Activated T-helper 17 cell treated with anti-CD3 and anti-CD28 coated beads, Interleukin-2, amount 50 U/mL, for 72 hours (primary cell): ENCODE results near the gene PLD1. TPM values are rescaled to one million over a fixed set of nuclear protein-coding genes. Genes with fewer than 3 reads are reported as not detected.

Source experiments
- ATAC-seq: fragments of 150-1000 bp; cut with Tn5 transposase; replicated peaks from 2 replicates; pipeline ENCODE4 v1.10.0; 2021; ENCODE audit warnings: mild to moderate bottlenecking, moderate library complexity
- H3K27ac Mint-ChIP-seq: one replicate; pipeline ENCODE4 v1.8.0; 2022; ENCODE audit warnings: mixed read lengths
- H3K27me3 Mint-ChIP-seq: one replicate; pipeline ENCODE4 v1.8.0; 2022; ENCODE audit warnings: mixed read lengths
- H3K36me3 Mint-ChIP-seq: one replicate; pipeline ENCODE4 v1.8.0; 2022; ENCODE audit warnings: low read depth, mild to moderate bottlenecking, mixed read lengths
- H3K4me1 Mint-ChIP-seq: one replicate; pipeline ENCODE4 v1.8.0; 2022; ENCODE audit warnings: mixed read lengths
- H3K4me3 Mint-ChIP-seq: one replicate; pipeline ENCODE4 v1.8.0; 2022; ENCODE audit warnings: mild to moderate bottlenecking, mixed read lengths
- H3K9me3 Mint-ChIP-seq: one replicate; pipeline ENCODE4 v1.8.0; 2022; ENCODE audit warnings: mixed read lengths
- total RNA-seq, 2 donors: library from RNA; stranded (reverse); gene quantifications; one replicate each; pipeline ENCODE4 v1.2.3, GENCODE V29; 2022

Gene PLD1
- total RNA-seq, 2 donors from 2014 or later = 2.5 to 10.6 TPM

GRCh38 chr3:171803044-171803443 lies 7.2 kb downstream of the PLD1 start:
- no peak overlapping the region for H3K4me3 Mint-ChIP-seq
- peaks cover 5% of the 10 kb centered on the region for H3K4me1 Mint-ChIP-seq
- no peak for ATAC-seq
- no peaks in the 10 kb centered on the region for H3K27me3 Mint-ChIP-seq
- H3K27ac Mint-ChIP-seq = no peak overlapping the region
- H3K36me3 Mint-ChIP-seq = no peaks in the 10 kb centered on the region
- no peaks in the 10 kb centered on the region for H3K9me3 Mint-ChIP-seq

DNA sequence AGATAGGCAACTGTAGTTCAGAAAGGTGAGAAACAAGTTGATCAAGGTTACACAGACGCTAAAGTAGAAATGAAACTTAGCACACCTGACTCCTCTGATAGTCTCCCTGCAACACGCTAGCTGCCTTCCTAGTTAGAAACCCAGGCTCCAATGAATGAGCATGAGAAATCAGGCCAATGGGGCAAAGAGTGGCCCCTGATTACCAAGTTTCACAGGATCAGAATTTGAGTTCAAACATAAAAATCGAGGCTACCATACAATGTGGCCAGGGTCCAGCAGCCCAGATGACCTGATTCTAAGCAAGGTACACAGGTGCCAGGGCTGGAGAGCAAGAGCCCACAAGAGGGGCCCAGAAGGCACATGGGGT lies 7.7 kb downstream of the PLD1 start:
- Mint-ChIP-seq H3K4me3 (no peak overlapping the region), H3K9me3 (no peaks in the 10 kb centered on the region), H3K27ac (no peak overlapping the region), H3K27me3 (no peaks in the 10 kb centered on the region), H3K4me1 (peaks cover 5% of the 10 kb centered on the region), H3K36me3 (no peaks in the 10 kb centered on the region)
- ATAC-seq = no peak

DNA sequence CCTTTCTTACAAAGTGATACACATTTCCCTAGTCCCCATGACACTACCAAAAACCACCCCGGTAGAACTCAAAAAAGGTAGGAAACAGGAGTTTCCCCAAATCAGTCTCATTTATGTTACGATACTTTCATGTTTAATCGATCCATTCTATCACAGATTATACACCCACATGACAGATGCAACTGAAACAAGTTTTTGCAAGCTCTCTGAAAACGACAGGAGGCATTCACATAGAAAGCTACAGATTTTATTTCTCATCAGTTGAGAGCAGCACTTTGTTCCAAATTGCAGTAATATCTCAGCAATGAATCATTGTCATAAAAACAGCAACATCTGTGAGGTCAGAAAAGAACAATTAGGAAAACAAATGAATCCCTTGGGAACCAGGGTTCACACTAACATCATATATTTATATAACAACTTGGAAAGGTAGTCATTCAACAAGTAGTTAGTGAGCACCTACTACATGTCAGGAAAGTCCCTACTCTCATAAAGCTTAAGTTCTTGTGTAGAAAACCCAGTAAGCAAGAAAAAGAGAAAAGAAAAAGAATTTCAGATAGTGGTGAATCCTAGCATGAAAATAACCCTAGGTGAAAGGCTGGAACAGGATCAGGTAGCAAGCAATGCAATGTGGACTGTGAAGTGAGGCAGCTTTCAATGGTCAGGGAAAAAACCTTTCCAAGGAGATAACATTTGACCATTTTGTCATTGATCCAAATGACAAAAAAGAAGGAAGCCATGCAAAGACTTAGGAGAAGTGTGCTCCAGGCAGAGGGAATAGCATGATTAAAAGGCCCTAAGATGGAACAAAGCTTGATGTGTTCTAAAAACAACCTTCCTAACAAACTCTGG lies 8.3 kb downstream of the PLD1 start:
- peak overlapping the region; percentile 77 for H3K27ac Mint-ChIP-seq
- H3K9me3 Mint-ChIP-seq = no peaks in the 10 kb centered on the region
- peak overlapping the region; percentile 37 for H3K4me3 Mint-ChIP-seq

GRCh38 chr3:171799501-171799900 lies 10.8 kb downstream of the PLD1 start:
- ATAC-seq = no peak
- H3K9me3 Mint-ChIP-seq = no peaks in the 10 kb centered on the region
- H3K36me3 Mint-ChIP-seq = no peaks in the 10 kb centered on the region
- H3K4me1 Mint-ChIP-seq = peaks cover 5% of the 10 kb centered on the region
- H3K27ac Mint-ChIP-seq = no peak overlapping the region
- no peak overlapping the region for H3K4me3 Mint-ChIP-seq
- no peaks in the 10 kb centered on the region for H3K27me3 Mint-ChIP-seq

More for the DNA sequence above, 8.3 kb downstream of the PLD1 start:
- no peaks in the 10 kb centered on the region for H3K36me3 Mint-ChIP-seq
- peaks cover 5% of the 10 kb centered on the region for H3K4me1 Mint-ChIP-seq
- H3K27me3 Mint-ChIP-seq = no peaks in the 10 kb centered on the region
- peak; percentile 80 for ATAC-seq

- ATAC-seq = no peak
- H3K27ac Mint-ChIP-seq = no peak overlapping the region
- H3K9me3 Mint-ChIP-seq = no peaks in the 10 kb centered on the region
- no peaks in the 10 kb centered on the region for H3K36me3 Mint-ChIP-seq
- H3K4me3 Mint-ChIP-seq = no peak overlapping the region
- peaks cover 5% of the 10 kb centered on the region for H3K4me1 Mint-ChIP-seq
- no peaks in the 10 kb centered on the region for H3K27me3 Mint-ChIP-seq
These were observed 12.4 kb downstream of the PLD1 start for GRCh38 chr3:171797873-171798272.

GRCh38 chr3:171797265-171797679 lies 13.0 kb downstream of the PLD1 start:
- H3K9me3 Mint-ChIP-seq = no peaks in the 10 kb centered on the region
- H3K4me3 Mint-ChIP-seq = no peak overlapping the region
- no peak overlapping the region for H3K27ac Mint-ChIP-seq
- ATAC-seq = no peak
- no peaks in the 10 kb centered on the region for H3K27me3 Mint-ChIP-seq
- H3K36me3 Mint-ChIP-seq = no peaks in the 10 kb centered on the region
- peaks cover 5% of the 10 kb centered on the region for H3K4me1 Mint-ChIP-seq

DNA sequence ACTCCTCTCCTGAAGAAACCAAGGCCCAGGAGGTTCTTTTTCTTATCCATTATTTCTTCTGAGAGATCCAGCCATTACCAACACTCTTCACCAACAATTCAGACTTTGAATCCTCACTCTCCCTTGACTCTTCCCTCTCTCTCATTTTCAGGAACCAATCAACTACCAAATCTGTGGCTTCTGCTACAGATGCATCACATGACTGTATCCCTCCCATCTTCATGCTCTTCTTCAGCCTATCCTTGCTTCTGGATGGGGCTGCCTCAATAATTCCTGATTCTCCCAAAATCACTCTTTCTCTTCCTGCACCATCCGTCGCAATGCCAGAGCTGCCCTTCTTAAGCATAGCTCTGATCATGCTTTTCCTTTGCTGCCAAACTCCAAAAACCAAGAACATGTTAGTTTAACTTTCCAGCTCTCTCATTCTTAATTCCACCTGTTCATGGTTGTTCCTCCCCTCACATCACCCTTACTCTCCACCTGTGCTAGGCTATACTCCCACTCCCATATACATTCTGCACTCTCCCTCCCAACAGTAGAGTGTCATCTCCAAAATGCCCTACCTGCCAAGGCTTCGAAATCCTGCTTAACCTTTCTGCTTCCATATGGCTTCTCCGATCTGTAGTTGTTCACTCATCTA lies 13.5 kb downstream of the PLD1 start:
- H3K27ac Mint-ChIP-seq = no peak overlapping the region
- H3K27me3 Mint-ChIP-seq = no peaks in the 10 kb centered on the region
- H3K4me1 Mint-ChIP-seq = peaks cover 4% of the 10 kb centered on the region
- ATAC-seq = no peak
- no peak overlapping the region for H3K4me3 Mint-ChIP-seq
- H3K36me3 Mint-ChIP-seq = no peaks in the 10 kb centered on the region
- no peaks in the 10 kb centered on the region for H3K9me3 Mint-ChIP-seq

- no peaks in the 10 kb centered on the region for H3K4me1 Mint-ChIP-seq
- H3K9me3 Mint-ChIP-seq = no peaks in the 10 kb centered on the region
These were observed 17.8 kb downstream of the PLD1 start for GRCh38 chr3:171792531-171792930.

DNA sequence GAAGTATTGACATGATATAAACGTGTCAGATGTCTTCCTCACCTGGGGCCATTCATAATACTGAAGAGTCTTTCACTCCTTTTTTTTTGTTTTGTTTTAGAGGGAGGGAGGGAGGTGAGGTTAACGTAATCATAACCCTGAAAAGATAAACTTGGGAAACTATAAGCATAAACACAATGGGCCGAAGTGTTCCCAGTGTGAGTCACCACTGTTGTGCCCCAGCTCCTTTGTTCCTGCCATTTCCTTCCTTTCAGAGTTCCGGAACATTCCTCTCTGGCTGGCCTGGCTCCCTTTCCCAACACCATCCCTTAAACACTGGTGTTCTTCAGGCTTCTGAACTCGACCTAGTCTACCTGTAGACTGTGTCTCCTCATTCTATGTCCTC lies 18.6 kb downstream of the PLD1 start:
- H3K9me3 Mint-ChIP-seq = no peaks in the 10 kb centered on the region
- H3K36me3 Mint-ChIP-seq = peaks cover 5% of the 10 kb centered on the region
- H3K27ac Mint-ChIP-seq = no peak overlapping the region
- no peak overlapping the region for H3K4me3 Mint-ChIP-seq
- H3K4me1 Mint-ChIP-seq = no peaks in the 10 kb centered on the region
- no peak for ATAC-seq
- H3K27me3 Mint-ChIP-seq = no peaks in the 10 kb centered on the region

More at GRCh38 chr3:171792531-171792930, 17.8 kb downstream of the PLD1 start:
- H3K27me3 Mint-ChIP-seq = no peaks in the 10 kb centered on the region
- no peak overlapping the region for H3K4me3 Mint-ChIP-seq
- H3K27ac Mint-ChIP-seq = no peak overlapping the region
- no peak for ATAC-seq
- H3K36me3 Mint-ChIP-seq = peaks cover 5% of the 10 kb centered on the region

- Mint-ChIP-seq H3K4me1 (no peaks in the 10 kb centered on the region), H3K27ac (no peak overlapping the region), H3K9me3 (no peaks in the 10 kb centered on the region), H3K4me3 (no peak overlapping the region), H3K27me3 (no peaks in the 10 kb centered on the region), H3K36me3 (peaks cover 5% of the 10 kb centered on the region)
- ATAC-seq = no peak
These were observed 19.2 kb downstream of the PLD1 start for GRCh38 chr3:171790898-171791691.

DNA sequence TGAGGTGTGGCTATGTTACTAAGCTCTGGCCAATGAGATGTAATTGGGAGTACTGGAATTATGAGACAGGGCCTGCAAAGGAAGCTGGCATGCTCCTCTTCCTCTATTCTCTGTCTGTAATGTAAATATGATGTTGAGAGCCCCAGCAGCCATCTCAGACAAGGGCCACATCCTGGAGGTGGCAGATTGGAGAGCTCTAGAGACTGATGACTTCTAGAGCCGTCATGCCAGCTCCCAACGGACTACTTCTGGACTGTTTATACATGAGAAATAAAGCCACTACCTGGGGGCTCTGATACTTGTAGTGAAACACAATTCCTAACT lies 19.7 kb downstream of the PLD1 start:
- no peaks in the 10 kb centered on the region for H3K4me1 Mint-ChIP-seq
- no peak for ATAC-seq
- H3K4me3 Mint-ChIP-seq = no peak overlapping the region
- no peak overlapping the region for H3K27ac Mint-ChIP-seq
- peaks cover 5% of the 10 kb centered on the region for H3K36me3 Mint-ChIP-seq
- no peaks in the 10 kb centered on the region for H3K9me3 Mint-ChIP-seq
- no peaks in the 10 kb centered on the region for H3K27me3 Mint-ChIP-seq

DNA sequence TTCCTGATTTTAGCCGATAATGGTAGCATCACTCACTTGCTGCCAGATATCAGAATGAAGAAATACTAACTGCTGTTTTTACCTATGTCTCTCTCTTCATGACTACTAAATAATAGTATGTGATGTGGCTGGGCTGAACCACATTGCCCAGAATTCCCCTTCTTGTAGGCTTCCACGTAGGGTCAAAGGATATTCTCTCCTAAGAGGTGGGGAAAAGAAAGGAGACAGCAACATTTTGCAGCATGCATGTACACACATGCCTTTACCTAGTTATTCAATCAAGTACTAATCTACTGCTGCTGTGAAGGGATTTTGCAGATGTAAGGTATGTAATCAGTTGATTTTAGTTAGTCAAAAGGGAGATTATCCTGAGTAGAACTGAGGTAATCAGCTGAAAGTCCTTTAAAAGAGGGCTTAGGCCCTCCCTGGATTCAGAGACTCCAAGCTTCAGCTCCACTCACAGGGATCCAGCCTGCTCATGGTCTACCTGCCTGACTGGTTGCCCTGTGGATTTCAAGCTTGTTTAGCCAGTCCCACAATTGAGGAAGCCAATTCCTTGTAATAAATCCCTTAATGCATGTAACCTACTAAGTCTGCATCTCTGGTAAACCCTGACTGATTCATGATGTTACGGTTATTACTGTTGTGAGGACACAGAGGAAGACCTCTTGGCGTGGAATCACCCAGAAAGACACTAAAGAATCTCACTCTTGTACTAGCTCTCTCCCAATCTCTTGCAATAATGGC lies 20.4 kb downstream of the PLD1 start:
- H3K9me3 Mint-ChIP-seq = no peaks in the 10 kb centered on the region
- no peaks in the 10 kb centered on the region for H3K4me1 Mint-ChIP-seq
- H3K27ac Mint-ChIP-seq = no peak overlapping the region
- H3K27me3 Mint-ChIP-seq = no peaks in the 10 kb centered on the region
- peaks cover 5% of the 10 kb centered on the region for H3K36me3 Mint-ChIP-seq
- no peak overlapping the region for H3K4me3 Mint-ChIP-seq
- no peak for ATAC-seq

- H3K27me3 Mint-ChIP-seq = no peaks in the 10 kb centered on the region
- ATAC-seq = no peak
- no peaks in the 10 kb centered on the region for H3K9me3 Mint-ChIP-seq
- no peaks in the 10 kb centered on the region for H3K4me1 Mint-ChIP-seq
- H3K36me3 Mint-ChIP-seq = peaks cover 5% of the 10 kb centered on the region
- H3K4me3 Mint-ChIP-seq = no peak overlapping the region
- no peak overlapping the region for H3K27ac Mint-ChIP-seq
These were observed 21.5 kb downstream of the PLD1 start for GRCh38 chr3:171788546-171789351.

- Mint-ChIP-seq H3K4me3 (no peak overlapping the region), H3K27me3 (no peaks in the 10 kb centered on the region), H3K4me1 (no peaks in the 10 kb centered on the region), H3K27ac (no peak overlapping the region), H3K9me3 (no peaks in the 10 kb centered on the region), H3K36me3 (peaks cover 5% of the 10 kb centered on the region)
- ATAC-seq = no peak
These were observed 23.3 kb downstream of the PLD1 start for GRCh38 chr3:171786997-171787396.
